ENCODE data around the gene RNF144A. TPM values are rescaled to one million over a fixed set of nuclear protein-coding genes. Genes with fewer than 3 reads are reported as not detected.

RNF144A gene
- total RNA-seq, 1 donor from 2014 or later: 23.5 TPM

GRCh38 chr2:7057865-7058400 is 140.7 kb downstream of the RNF144A start:
- Histone ChIP-seq H3K36me3 (ENCODE audit: control insufficient read depth, insufficient read depth, low read length) (no peaks in the 10 kb centered on the region), H3K4me3 (ENCODE audit: low read depth, low read length) (no peak overlapping the region), H3K27me3 (ENCODE audit: control insufficient read depth, insufficient read depth, low read length) (no peaks in the 10 kb centered on the region)
- no peak for DNase-seq (ENCODE audit: low read depth)
- no peak for TF ChIP-seq CTCF (IDR thresholded peaks at IDR 0.05; ENCODE audit: insufficient read depth, low read length, poor library complexity, severe bottlenecking)

- no peak for DNase-seq (ENCODE audit: low read depth)
- no peak overlapping the region for H3K4me3 ChIP-seq (ENCODE audit: low read depth, low read length)
- no peaks in the 10 kb centered on the region for H3K27me3 ChIP-seq (ENCODE audit: control insufficient read depth, insufficient read depth, low read length)
- TF ChIP-seq CTCF (IDR thresholded peaks at IDR 0.05; ENCODE audit: insufficient read depth, low read length, poor library complexity, severe bottlenecking): no peak
- no peaks in the 10 kb centered on the region for H3K36me3 ChIP-seq (ENCODE audit: control insufficient read depth, insufficient read depth, low read length)
Measured at GRCh38 chr2:7060156-7060555, 142.9 kb downstream of the RNF144A start.

GRCh38 chr2:7060631-7061449 is 143.6 kb downstream of the RNF144A start:
- DNase-seq (ENCODE audit: low read depth): no peak
- no peaks in the 10 kb centered on the region for H3K36me3 ChIP-seq (ENCODE audit: control insufficient read depth, insufficient read depth, low read length)
- TF ChIP-seq CTCF (IDR thresholded peaks at IDR 0.05; ENCODE audit: insufficient read depth, low read length, poor library complexity, severe bottlenecking): no peak
- no peak overlapping the region for H3K4me3 ChIP-seq (ENCODE audit: low read depth, low read length)
- no peaks in the 10 kb centered on the region for H3K27me3 ChIP-seq (ENCODE audit: control insufficient read depth, insufficient read depth, low read length)

- no peaks in the 10 kb centered on the region for H3K36me3 ChIP-seq (ENCODE audit: control insufficient read depth, insufficient read depth, low read length)
- H3K27me3 ChIP-seq (ENCODE audit: control insufficient read depth, insufficient read depth, low read length): no peaks in the 10 kb centered on the region
- no peak for DNase-seq (ENCODE audit: low read depth)
- H3K4me3 ChIP-seq (ENCODE audit: low read depth, low read length): no peak overlapping the region
- TF ChIP-seq CTCF (IDR thresholded peaks at IDR 0.05; ENCODE audit: insufficient read depth, low read length, poor library complexity, severe bottlenecking): no peak
Measured at GRCh38 chr2:7061450-7061789, 144.2 kb downstream of the RNF144A start.

GRCh38 chr2:7061921-7062320 is 144.7 kb downstream of the RNF144A start:
- H3K4me3 ChIP-seq (ENCODE audit: low read depth, low read length): no peak overlapping the region
- H3K27me3 ChIP-seq (ENCODE audit: control insufficient read depth, insufficient read depth, low read length): no peaks in the 10 kb centered on the region
- TF ChIP-seq CTCF (IDR thresholded peaks at IDR 0.05; ENCODE audit: insufficient read depth, low read length, poor library complexity, severe bottlenecking): no peak
- H3K36me3 ChIP-seq (ENCODE audit: control insufficient read depth, insufficient read depth, low read length): no peaks in the 10 kb centered on the region
- no peak for DNase-seq (ENCODE audit: low read depth)

GRCh38 chr2:7063789-7064188 is 146.6 kb downstream of the RNF144A start:
- Histone ChIP-seq H3K4me3 (ENCODE audit: low read depth, low read length) (no peak overlapping the region), H3K27me3 (ENCODE audit: control insufficient read depth, insufficient read depth, low read length) (no peaks in the 10 kb centered on the region), H3K36me3 (ENCODE audit: control insufficient read depth, insufficient read depth, low read length) (no peaks in the 10 kb centered on the region)
- TF ChIP-seq CTCF (IDR thresholded peaks at IDR 0.05; ENCODE audit: insufficient read depth, low read length, poor library complexity, severe bottlenecking): no peak
- no peak for DNase-seq (ENCODE audit: low read depth)
